Epithelial cell of esophagus (primary cell): ENCODE measurements around the gene FAN1.

ENCODE experiments used
- DNase-seq: peaks from one replicate; pipeline ENCODE4 v3.0.0; 2010; ENCODE audit warnings: low read depth
- H3K4me3 ChIP-seq: 2 replicates; pipeline ENCODE4 v1.5.1; 2011; ENCODE audit warnings: mild to moderate bottlenecking, low read length, control low read depth
- TF ChIP-seq, protein P1 (sequence below): IDR thresholded peaks from 2 replicates; pipeline ENCODE4 v1.5.1; 2011; ENCODE audit warnings: low read depth, mild to moderate bottlenecking, low read length, control low read depth, inconsistent platforms; ENCODE audit not compliant: insufficient read depth; ENCODE audit errors: missing control alignments

Gene FAN1

GRCh38 chr15:30924353-30924752 lies 20.6 kb downstream of the FAN1 start:
- H3K4me3 ChIP-seq: no peak overlapping the region
- TF ChIP-seq, protein P1, sequence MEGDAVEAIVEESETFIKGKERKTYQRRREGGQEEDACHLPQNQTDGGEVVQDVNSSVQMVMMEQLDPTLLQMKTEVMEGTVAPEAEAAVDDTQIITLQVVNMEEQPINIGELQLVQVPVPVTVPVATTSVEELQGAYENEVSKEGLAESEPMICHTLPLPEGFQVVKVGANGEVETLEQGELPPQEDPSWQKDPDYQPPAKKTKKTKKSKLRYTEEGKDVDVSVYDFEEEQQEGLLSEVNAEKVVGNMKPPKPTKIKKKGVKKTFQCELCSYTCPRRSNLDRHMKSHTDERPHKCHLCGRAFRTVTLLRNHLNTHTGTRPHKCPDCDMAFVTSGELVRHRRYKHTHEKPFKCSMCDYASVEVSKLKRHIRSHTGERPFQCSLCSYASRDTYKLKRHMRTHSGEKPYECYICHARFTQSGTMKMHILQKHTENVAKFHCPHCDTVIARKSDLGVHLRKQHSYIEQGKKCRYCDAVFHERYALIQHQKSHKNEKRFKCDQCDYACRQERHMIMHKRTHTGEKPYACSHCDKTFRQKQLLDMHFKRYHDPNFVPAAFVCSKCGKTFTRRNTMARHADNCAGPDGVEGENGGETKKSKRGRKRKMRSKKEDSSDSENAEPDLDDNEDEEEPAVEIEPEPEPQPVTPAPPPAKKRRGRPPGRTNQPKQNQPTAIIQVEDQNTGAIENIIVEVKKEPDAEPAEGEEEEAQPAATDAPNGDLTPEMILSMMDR: no peak
- no peak for DNase-seq

DNA sequence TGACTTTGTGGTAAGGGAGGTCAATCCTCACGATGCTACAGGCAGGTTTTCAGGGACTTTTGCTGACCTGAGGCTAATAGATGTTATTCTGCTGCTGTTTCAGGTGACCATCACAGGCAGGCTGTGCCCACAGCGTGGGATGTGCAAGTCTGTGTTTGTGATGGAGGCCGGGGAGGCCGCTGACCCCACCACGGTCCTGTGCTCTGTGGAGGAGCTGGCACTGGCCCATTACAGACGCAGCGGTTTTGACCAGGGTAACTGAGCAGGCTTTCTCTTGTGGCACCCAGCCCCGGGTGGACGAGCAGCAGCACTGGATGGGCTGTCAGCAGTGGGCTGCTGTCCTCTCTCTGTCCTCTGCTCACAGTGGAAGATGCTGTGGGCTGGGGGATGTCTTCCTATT lies 22.0 kb downstream of the FAN1 start:
- TF ChIP-seq, protein P1: no peak
- no peak overlapping the region for H3K4me3 ChIP-seq
- no peak for DNase-seq

GRCh38 chr15:30926161-30926560 lies 22.4 kb downstream of the FAN1 start:
- TF ChIP-seq, protein P1: no peak
- no peak overlapping the region for H3K4me3 ChIP-seq
- DNase-seq: no peak

GRCh38 chr15:30927148-30927761 lies 23.5 kb downstream of the FAN1 start:
- TF ChIP-seq, protein P1: no peak
- DNase-seq: no peak
- no peak overlapping the region for H3K4me3 ChIP-seq

GRCh38 chr15:30928076-30928475 lies 24.4 kb downstream of the FAN1 start:
- no peak for DNase-seq
- no peak overlapping the region for H3K4me3 ChIP-seq
- TF ChIP-seq, protein P1: no peak

DNA sequence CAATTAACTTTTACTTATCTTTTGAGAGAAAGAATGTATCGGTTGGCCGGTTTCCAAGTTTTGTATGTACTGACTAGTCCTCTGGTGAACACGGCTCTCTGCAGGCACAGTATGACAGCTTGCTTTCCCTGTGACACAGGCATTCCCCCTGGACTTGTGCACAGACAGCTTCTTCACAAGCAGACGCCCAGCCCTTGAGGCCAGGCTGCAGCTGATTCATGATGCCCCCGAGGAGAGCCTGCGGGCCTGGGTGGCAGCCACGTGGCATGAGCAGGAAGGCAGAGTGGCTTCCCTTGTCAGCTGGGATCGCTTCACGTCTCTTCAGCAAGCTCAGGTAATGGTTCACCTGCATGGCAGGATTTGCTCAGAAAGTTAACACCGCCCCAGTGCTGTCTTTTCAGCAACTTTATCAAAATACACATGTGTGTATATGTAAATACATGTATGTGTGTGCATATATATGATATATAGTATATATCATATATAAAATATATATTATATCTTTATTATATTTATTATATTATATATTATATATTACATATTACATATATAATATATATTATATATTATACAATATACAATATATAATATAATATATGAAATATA lies 25.5 kb downstream of the FAN1 start:
- TF ChIP-seq, protein P1: no peak
- no peak overlapping the region for H3K4me3 ChIP-seq
- no peak for DNase-seq

DNA sequence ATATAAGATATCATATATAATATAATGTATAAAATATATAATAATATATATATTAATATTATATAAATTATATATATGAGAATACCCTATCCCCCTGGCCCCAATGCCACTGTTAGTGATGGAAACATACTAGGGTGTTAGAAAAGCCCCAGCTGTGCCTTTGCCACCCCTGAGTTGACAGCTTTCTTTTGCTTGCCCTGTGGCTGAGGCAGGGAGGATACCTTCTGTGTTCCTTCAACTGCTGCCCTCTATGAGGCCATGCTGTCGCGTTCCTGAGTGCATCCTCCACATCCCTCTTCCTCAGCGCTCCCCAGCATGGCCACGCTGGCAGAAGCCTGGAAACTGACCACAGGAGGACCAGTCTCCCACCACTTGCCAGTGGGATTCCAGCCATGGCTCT lies 26.3 kb downstream of the FAN1 start:
- no peak overlapping the region for H3K4me3 ChIP-seq

More for the DNA sequence above, 26.3 kb downstream of the FAN1 start:
- TF ChIP-seq, protein P1: no peak
- DNase-seq: no peak
